NCI-H524 treated with DMSO at 0.1 percent for 48 hours (cell line): ENCODE results near the gene AHRR.

Source experiments
- DNase-seq: peaks from one replicate; lab custom pipeline; 2025; lab: John Stamatoyannopoulos, UW

AHRR gene

GRCh38 chr5:346229-346935 is 24.9 kb downstream of the AHRR start:
- DNase-seq: no peak

GRCh38 chr5:347712-348284 is 26.3 kb downstream of the AHRR start:
- no peak for DNase-seq

- DNase-seq: no peak
Measured at GRCh38 chr5:348726-349125, 27.2 kb downstream of the AHRR start.

- no peak for DNase-seq
Measured at GRCh38 chr5:350355-350754, 28.8 kb downstream of the AHRR start.

- DNase-seq: no peak
Measured at GRCh38 chr5:351084-351920, 29.8 kb downstream of the AHRR start.

- DNase-seq: no peak
Measured at GRCh38 chr5:351921-352245, 30.4 kb downstream of the AHRR start.

- no peak for DNase-seq
Measured at GRCh38 chr5:352639-353611, 31.4 kb downstream of the AHRR start.

- no peak for DNase-seq
Measured at GRCh38 chr5:353612-354580, 32.4 kb downstream of the AHRR start.

- no peak for DNase-seq
Measured at GRCh38 chr5:354581-355378, 33.3 kb downstream of the AHRR start.

GRCh38 chr5:355379-355935 is 33.9 kb downstream of the AHRR start:
- DNase-seq: no peak

- DNase-seq: no peak
Measured at GRCh38 chr5:355958-356357, 34.4 kb downstream of the AHRR start.

GRCh38 chr5:359301-359897 is 37.9 kb downstream of the AHRR start:
- DNase-seq: no peak

- DNase-seq: no peak
Measured at GRCh38 chr5:360257-361027, 38.9 kb downstream of the AHRR start.

- no peak for DNase-seq
Measured at GRCh38 chr5:362189-362588, 40.7 kb downstream of the AHRR start.

- DNase-seq: no peak
Measured at GRCh38 chr5:362978-363765, 41.7 kb downstream of the AHRR start.

GRCh38 chr5:364497-364896 is 43.0 kb downstream of the AHRR start:
- no peak for DNase-seq

GRCh38 chr5:366541-367357 is 45.2 kb downstream of the AHRR start:
- DNase-seq: no peak
